Measurements from ENCODE around the gene EVA1C. TPM values are rescaled to one million over a fixed set of nuclear protein-coding genes. Genes with fewer than 3 reads are reported as not detected.
"Not testable (repeated sequence)": the region's sequence is repeated elsewhere in the genome, so short reads cannot be mapped to it uniquely, and the experiment has no call there.

Gene EVA1C
- total RNA-seq, 4 donors from 2014 or later: 43.1 to 71.4 (median 51.1) TPM

DNA sequence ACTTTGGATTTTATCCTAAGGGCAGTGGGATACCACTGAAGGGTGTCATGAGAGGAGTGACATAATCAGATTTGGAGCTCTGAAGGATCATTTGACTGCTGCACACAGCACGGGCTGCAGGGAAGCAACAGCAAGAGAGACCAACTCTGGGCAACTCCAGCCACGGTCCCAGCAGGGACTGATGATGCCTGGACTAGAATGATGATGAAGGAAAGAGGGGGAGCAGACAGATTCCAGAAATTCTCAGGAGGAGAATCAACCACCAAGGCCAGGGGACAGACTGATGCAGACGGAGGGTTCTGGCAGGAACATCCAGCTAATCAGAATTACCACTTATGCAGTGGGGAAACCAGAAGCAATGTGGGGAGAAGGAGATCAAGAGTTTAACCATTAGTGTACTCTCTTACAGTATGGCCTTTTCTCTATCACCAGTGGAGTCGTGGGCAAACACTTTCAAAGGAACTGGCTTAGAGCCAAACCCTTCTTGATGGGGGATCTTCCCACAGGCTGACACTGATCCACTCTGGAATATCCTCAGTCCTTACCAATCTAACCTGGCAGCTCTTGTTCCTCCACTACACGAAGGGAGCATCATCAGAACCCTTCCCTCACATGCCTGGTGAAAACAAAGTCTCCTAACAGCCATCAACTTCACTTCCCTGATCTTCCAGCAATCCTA lies 23.0 kb upstream of the EVA1C start:
- Histone ChIP-seq H3K36me3 (peaks cover 0 to 20% of the 10 kb centered on the region in 2 donors), H3K27me3 (no peaks in the 10 kb centered on the region), H3K4me1 (peaks cover 3 to 68% (median 4%) of the 10 kb centered on the region in 3 donors), H3K9me3 (no peaks in the 10 kb centered on the region), H3K4me3 (no peak overlapping the region), H3K27ac (no peak overlapping the region)
- TF ChIP-seq POLR2A (IDR thresholded peaks at IDR 0.05): no peak
- no peak for TF ChIP-seq EP300 (IDR thresholded peaks at IDR 0.05)
- no peak for TF ChIP-seq CTCF (IDR thresholded peaks at IDR 0.05)
- TF ChIP-seq POLR2AphosphoS5 (IDR thresholded peaks at IDR 0.05): no peak
- WGBS, 2 donors (ENCODE audit: low coverage in 1 of 2): 60 to 69% methylated on average over 2 to 5 of the region's 5 CpGs
- no peak for ATAC-seq

GRCh38 chr21:32390537-32391224 lies 21.8 kb upstream of the EVA1C start:
- peaks cover 3 to 65% (median 4%) of the 10 kb centered on the region in 3 donors for H3K4me1 ChIP-seq
- H3K27me3 ChIP-seq, H3K27ac ChIP-seq, H3K4me3 ChIP-seq, H3K9me3 ChIP-seq, ATAC-seq: not testable (repeated sequence)
- peaks cover 0 to 13% of the 10 kb centered on the region in 2 donors for H3K36me3 ChIP-seq
- WGBS, 2 donors (ENCODE audit: low coverage in 1 of 2): 78% methylated on average over 4 of the region's 11 CpGs; no CpG with 5 or more reads in 1 of the 2 donors

DNA sequence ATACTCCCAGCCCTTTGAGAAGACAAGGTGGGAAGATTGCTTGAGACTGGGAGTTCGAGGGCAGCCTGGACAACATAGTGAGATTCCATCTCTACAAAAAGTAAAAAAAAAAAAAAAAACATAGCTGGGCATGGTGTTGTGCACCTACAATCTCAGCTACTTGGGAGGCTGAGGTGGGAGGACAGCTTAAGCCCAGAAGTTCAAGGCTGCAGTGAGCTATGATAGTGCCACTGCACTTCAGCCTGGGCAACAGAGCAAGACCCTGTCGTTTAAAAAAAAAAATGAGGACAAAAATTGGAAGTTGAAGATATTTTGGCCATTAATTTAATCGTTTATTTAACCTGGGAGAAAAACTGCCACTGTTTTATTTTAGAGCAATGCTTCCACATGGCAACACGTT lies 20.8 kb upstream of the EVA1C start:
- TF ChIP-seq POLR2A (IDR thresholded peaks at IDR 0.05) (no peak), POLR2AphosphoS5 (IDR thresholded peaks at IDR 0.05) (no peak), CTCF (IDR thresholded peaks at IDR 0.05) (no peak), EP300 (IDR thresholded peaks at IDR 0.05) (no peak)
- 61 to 64% methylated on average over 4 of the region's 4 CpGs for WGBS, 2 donors (ENCODE audit: low coverage in 1 of 2)
- no peak for ATAC-seq
- no peak overlapping the region for H3K27ac ChIP-seq
- H3K36me3 ChIP-seq: peaks cover 0 to 13% of the 10 kb centered on the region in 2 donors
- peak overlapping the region; percentile 70 to 90 for H3K4me3 ChIP-seq
- H3K4me1 ChIP-seq: peaks cover 3 to 55% (median 4%) of the 10 kb centered on the region in 3 donors
- H3K27me3 ChIP-seq: no peaks in the 10 kb centered on the region
- H3K9me3 ChIP-seq: no peaks in the 10 kb centered on the region

DNA sequence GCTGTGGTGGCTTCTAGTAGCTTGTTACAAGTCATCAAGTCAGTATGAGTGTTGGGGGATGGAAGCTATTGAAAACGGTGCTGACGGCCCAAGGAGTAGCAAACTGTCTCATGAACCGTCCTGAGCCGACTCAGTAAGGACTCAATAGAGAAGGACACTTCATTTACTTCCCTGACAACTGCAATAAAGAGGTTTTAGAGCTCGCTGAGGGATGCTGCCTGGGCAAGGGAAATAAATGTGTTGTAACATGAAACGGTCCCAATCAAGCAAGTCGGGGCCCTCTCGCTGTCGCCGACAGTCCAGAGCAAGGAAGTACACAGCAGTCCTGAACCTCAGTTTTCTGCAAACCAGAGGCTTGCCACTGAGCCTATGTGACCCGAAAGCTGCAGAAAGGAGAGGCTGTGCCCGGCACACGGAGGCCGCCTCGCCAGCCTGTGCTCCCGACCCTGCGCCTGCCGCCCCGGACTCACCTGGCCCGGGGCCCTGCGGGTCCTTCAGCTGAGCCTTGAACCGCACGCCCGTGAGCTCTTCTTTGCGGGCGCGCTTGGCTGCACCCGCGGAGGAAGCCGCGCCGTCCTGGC lies 20.1 kb upstream of the EVA1C start:
- H3K27me3 ChIP-seq: no peaks in the 10 kb centered on the region
- TF ChIP-seq EP300 (IDR thresholded peaks at IDR 0.05) (no peak), POLR2AphosphoS5 (IDR thresholded peaks at IDR 0.05) (no peak), POLR2A (IDR thresholded peaks at IDR 0.05) (no peak), CTCF (IDR thresholded peaks at IDR 0.05) (no peak)
- no peaks in the 10 kb centered on the region for H3K9me3 ChIP-seq
- peak overlapping the region; percentile 70 to 90 for H3K4me3 ChIP-seq
- H3K4me1 ChIP-seq: peaks cover 3 to 48% (median 4%) of the 10 kb centered on the region in 3 donors
- WGBS, 2 donors (ENCODE audit: low coverage in 1 of 2): 0 to 1% methylated on average over 12 to 20 of the region's 32 CpGs
- H3K36me3 ChIP-seq: peaks cover 0 to 13% of the 10 kb centered on the region in 2 donors
- ATAC-seq: peak; percentile 50
- peak overlapping the region in 2 of 4 donors; percentile 88 to 89 for H3K27ac ChIP-seq

DNA sequence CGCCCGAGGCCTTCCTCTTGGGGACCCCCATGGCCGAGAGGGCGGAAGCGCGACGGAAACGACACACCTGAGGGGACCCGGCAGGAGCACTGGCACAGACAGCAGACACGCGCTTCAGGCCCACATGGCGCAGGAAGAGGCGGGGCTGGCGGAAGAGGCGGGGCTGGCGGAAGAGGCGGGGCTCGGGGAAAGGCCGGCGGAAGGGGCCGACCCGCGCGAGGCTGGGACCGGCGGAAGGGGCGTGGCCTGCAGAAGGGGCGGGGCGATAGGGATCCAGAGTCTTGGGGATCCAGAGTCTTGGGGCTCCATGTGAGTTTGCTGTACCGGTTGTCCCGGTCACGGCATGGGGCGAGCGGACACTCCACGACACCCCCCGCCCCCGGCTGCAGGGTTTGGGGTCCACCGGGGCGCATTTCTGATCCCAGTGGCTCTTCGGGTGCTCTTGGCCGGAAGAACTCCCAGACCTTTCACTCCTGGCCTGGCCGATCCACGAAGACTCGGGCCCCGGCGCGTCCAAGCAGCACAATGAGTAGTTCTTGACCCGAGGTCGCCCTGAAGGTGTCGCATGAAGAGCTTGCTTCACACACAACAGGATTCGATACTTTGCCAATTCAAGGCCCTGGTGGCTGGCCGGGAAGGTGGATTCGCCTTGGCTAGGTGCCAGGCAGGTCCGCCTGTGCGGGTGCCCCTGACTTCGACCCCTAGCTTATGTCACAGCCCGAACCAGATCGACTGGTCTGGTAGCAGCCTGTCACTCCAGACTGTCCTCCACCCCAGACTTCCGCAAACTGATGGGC lies 19.4 kb upstream of the EVA1C start, which contains the start of gene URB1:
URB1 (minus strand) TSS at position 133 of the 797 bp plus-strand sequence; CDS start at position 31, 102 bp downstream.
- Histone ChIP-seq H3K4me3 (peak within 1 kb of the TSS; percentile 70 to 90), H3K4me1 (peaks cover 3 to 44% (median 4%) of the 10 kb centered on the region in 3 donors), H3K27ac (peak within 1 kb of the TSS; percentile 40 to 89 (median 86)), H3K9me3 (no peaks in the 10 kb centered on the region), H3K36me3 (peaks cover 0 to 9% of the 10 kb centered on the region in 2 donors), H3K27me3 (no peaks in the 10 kb centered on the region)
- peak; percentile 45 to 66 for TF ChIP-seq POLR2A (IDR thresholded peaks at IDR 0.05)
- no peak for TF ChIP-seq EP300 (IDR thresholded peaks at IDR 0.05)
- peak; percentile 72 for TF ChIP-seq POLR2AphosphoS5 (IDR thresholded peaks at IDR 0.05)
- peak in 1 of 4 experiments; percentile 9 for TF ChIP-seq CTCF (IDR thresholded peaks at IDR 0.05)
- WGBS, 2 donors (ENCODE audit: low coverage in 1 of 2): 0% methylated on average over 3 of the region's 59 CpGs; no CpG with 5 or more reads in 1 of the 2 donors
- peak; percentile 99 for ATAC-seq

Measured in gastroesophageal sphincter (tissue), 4 donors.